Spinal cord (tissue), 10 donors: ENCODE data around the gene DDX23. TPM values are rescaled to one million over a fixed set of nuclear protein-coding genes. Genes with fewer than 3 reads are reported as not detected.

Source experiments
- DNase-seq, 6 donors: peaks; one replicate each; pipeline versions ENCODE4 v3.0.0 to v3.0.0-alpha.2; 2013 to 2015; ENCODE audit warnings: low spot score in 6 of 6, low read depth in 4 of 6
- H3K27ac ChIP-seq: one replicate; pipeline ENCODE4 v1.5.1; 2013; ENCODE audit warnings: low read depth, low read length, control low read depth
- H3K27me3 ChIP-seq: one replicate; pipeline ENCODE4 v1.6.1; 2013; ENCODE audit warnings: low read length; ENCODE audit not compliant: control insufficient read depth, insufficient read depth
- H3K36me3 ChIP-seq: one replicate; pipeline ENCODE4 v1.6.1; 2013; ENCODE audit warnings: low read length; ENCODE audit not compliant: control insufficient read depth, insufficient read depth
- H3K4me1 ChIP-seq: one replicate; pipeline ENCODE4 v1.6.1; 2013; ENCODE audit warnings: low read length; ENCODE audit not compliant: control insufficient read depth, insufficient read depth
- H3K4me3 ChIP-seq: one replicate; pipeline ENCODE4 v1.5.1; 2013; ENCODE audit warnings: low read depth, low read length, control low read depth
- H3K9me3 ChIP-seq: one replicate; pipeline ENCODE4 v1.6.1; 2013; ENCODE audit warnings: low read length; ENCODE audit not compliant: control insufficient read depth, insufficient read depth
- WGBS: methylation state at CpG from one replicate; pipeline ENCODE4 v1.1.5; 2013; ENCODE audit warnings: missing lambda C conversion rate; ENCODE audit not compliant: insufficient coverage; 5-methylcytosine and 5-hydroxymethylcytosine counted together
- polyA plus RNA-seq, 2 donors: library from polyadenylated mRNA; unstranded; fragments of 120-200 nt; gene quantifications; one replicate each; pipeline ENCODE4 v1.2.1, GENCODE V29; 2013; ENCODE audit not compliant: insufficient read length in 2 of 2
- total RNA-seq, 2 donors: library from RNA; depleted of rRNA in 1 of 2; stranded (reverse); fragments of 120-200 nt in 1 of 2; fragments of >200 nt in 1 of 2; gene quantifications; one replicate each; pipeline versions ENCODE4 v1.2.3 to v1.2.4, GENCODE V29; 2013 to 2014
- donor health status: healthy.

DDX23 gene
- total and polyA plus RNA-seq, 4 donors, result 44.0 to 87.0 (median 80.8) TPM

DNA sequence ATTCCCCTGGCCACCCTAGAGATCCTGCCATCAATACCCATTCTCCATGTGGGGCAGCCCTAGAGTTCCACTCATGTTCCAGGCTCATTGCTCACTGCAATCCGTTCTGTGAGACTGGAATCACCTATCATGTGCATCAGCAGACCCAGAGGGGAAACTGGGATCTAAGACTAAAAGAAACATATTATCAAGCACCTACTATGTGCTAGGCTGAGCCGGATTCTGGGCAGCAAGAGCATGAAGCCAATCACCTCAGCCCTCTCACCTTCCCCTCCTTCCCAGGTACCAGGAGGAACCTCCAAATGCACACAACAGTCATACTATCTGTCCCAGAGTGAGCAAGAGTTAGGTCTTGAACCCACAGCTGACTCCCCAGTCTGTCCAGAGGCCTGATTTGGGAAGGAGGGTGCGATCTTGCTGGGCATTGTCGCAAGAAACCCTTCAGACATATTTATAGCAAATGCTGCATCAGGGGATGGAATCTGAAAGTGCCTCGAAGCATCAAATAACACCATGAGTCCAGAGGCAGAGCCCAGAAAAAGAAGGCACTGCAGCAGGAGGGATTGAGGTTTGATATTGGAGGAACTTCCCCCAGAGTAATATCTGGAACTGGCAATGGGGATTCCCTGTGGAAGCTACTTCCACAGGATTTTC, 40.4 kb downstream of the DDX23 start:
- WGBS, result 50% methylated on average over 1 of the region's 5 CpGs
- Histone ChIP-seq H3K4me1 (peaks cover 26% of the 10 kb centered on the region), H3K36me3 (no peaks in the 10 kb centered on the region), H3K4me3 (no peak overlapping the region), H3K27me3 (no peaks in the 10 kb centered on the region), H3K9me3 (no peaks in the 10 kb centered on the region), H3K27ac (no peak overlapping the region)
- DNase-seq, result no peak

DNA sequence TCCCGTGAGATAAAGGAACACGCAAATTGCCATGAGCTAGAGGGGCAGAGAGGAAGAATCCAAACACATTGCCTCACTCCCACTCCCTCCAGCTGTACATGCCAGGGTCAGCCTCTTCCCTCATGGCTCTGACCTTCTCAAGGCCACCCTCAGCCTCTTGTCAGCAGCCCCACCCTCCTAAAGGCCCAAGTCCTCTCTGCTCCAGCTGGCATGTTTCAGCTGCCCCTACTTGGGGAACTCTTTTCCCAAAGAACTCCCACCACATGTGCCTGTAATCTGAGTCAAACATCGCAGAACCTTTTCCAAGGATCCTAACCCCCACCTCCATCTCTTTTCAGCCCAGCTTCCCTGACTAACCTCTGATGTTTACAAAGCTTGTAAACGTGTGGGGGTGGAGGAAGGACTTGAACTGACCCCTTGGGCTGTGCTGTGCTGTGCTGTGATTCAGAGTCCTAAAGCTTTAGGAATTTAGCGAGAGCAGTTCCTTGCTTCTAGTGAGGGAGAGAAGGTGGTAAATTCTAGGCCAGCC, 41.0 kb downstream of the DDX23 start:
- Histone ChIP-seq H3K36me3 (no peaks in the 10 kb centered on the region), H3K27ac (peak overlapping the region; percentile 33), H3K9me3 (no peaks in the 10 kb centered on the region), H3K4me1 (peaks cover 20% of the 10 kb centered on the region), H3K4me3 (no peak overlapping the region), H3K27me3 (no peaks in the 10 kb centered on the region)
- DNase-seq, result no peak
- 86% methylated on average over 1 of the region's 5 CpGs for WGBS

GRCh38 chr12:48807981-48808380, 44.0 kb downstream of the DDX23 start:
- H3K27me3 ChIP-seq, result no peaks in the 10 kb centered on the region
- DNase-seq, result no peak
- H3K4me3 ChIP-seq, result no peak overlapping the region
- H3K9me3 ChIP-seq, result no peaks in the 10 kb centered on the region
- H3K27ac ChIP-seq, result no peak overlapping the region
- WGBS, result 100% methylated on average over 1 of the region's 3 CpGs
- no peaks in the 10 kb centered on the region for H3K4me1 ChIP-seq
- H3K36me3 ChIP-seq, result no peaks in the 10 kb centered on the region

GRCh38 chr12:48803675-48804074, 48.3 kb downstream of the DDX23 start:
- Histone ChIP-seq H3K9me3 (no peaks in the 10 kb centered on the region), H3K4me1 (no peaks in the 10 kb centered on the region), H3K36me3 (no peaks in the 10 kb centered on the region), H3K4me3 (no peak overlapping the region), H3K27ac (no peak overlapping the region), H3K27me3 (no peaks in the 10 kb centered on the region)
- no peak for DNase-seq
- WGBS, result no CpG with 5 or more reads among the region's 1 CpG

DNA sequence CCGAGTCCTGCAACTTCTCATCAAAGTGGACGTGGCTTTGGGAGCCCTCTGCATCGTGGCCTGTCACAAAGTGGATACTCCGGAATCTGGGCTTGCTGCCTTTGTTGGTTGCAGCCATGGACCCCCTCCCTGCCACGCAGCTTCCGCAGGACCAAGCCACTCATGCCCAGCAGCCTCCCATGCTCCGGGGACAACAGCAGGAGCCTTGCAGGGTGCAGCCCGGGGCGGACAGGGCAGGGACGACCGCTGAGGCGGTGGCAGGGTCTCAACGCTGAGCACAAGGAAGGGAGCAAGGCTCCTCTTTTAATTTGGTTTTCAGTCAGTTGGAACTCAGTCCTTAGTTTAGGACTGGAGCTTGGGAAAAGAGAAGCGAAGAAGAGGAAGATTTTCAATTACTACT, 51.0 kb downstream of the DDX23 start:
- Histone ChIP-seq H3K27me3 (no peaks in the 10 kb centered on the region), H3K9me3 (no peaks in the 10 kb centered on the region), H3K36me3 (no peaks in the 10 kb centered on the region), H3K4me3 (no peak overlapping the region), H3K4me1 (no peaks in the 10 kb centered on the region), H3K27ac (no peak overlapping the region)
- DNase-seq, result no peak
- 85% methylated on average over 9 of the region's 14 CpGs for WGBS

- Histone ChIP-seq H3K4me1 (no peaks in the 10 kb centered on the region), H3K9me3 (no peaks in the 10 kb centered on the region), H3K27ac (no peak overlapping the region), H3K4me3 (no peak overlapping the region), H3K36me3 (no peaks in the 10 kb centered on the region), H3K27me3 (no peaks in the 10 kb centered on the region)
- WGBS, result 82% methylated on average over 14 of the region's 14 CpGs
- no peak for DNase-seq
Measured at GRCh38 chr12:48800457-48800856, 51.5 kb downstream of the DDX23 start.

DNA sequence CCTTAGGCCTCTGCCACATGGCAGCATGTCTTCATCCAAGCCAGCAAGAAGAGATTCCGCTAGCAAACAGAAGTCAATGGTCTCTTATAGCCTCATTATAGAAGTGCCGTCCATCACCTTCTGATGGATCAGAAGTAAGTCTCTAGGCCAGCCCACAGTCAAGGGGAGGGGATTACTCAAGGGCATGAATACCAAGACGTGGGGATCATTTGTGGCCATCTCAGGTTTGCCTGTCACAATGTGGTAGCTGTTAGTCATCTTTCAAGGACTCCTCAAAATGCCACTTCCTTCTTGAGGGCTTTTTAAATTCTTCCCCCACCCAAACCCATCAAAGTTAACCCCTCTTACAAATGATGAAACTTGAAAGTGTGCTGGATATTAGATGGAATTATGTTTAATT, 55.0 kb downstream of the DDX23 start:
- H3K36me3 ChIP-seq, result no peaks in the 10 kb centered on the region
- DNase-seq, result no peak
- 71% methylated on average over 1 of the region's 3 CpGs for WGBS
- H3K4me3 ChIP-seq, result no peak overlapping the region
- H3K27ac ChIP-seq, result no peak overlapping the region
- no peaks in the 10 kb centered on the region for H3K4me1 ChIP-seq
- no peaks in the 10 kb centered on the region for H3K27me3 ChIP-seq
- H3K9me3 ChIP-seq, result no peaks in the 10 kb centered on the region

DNA sequence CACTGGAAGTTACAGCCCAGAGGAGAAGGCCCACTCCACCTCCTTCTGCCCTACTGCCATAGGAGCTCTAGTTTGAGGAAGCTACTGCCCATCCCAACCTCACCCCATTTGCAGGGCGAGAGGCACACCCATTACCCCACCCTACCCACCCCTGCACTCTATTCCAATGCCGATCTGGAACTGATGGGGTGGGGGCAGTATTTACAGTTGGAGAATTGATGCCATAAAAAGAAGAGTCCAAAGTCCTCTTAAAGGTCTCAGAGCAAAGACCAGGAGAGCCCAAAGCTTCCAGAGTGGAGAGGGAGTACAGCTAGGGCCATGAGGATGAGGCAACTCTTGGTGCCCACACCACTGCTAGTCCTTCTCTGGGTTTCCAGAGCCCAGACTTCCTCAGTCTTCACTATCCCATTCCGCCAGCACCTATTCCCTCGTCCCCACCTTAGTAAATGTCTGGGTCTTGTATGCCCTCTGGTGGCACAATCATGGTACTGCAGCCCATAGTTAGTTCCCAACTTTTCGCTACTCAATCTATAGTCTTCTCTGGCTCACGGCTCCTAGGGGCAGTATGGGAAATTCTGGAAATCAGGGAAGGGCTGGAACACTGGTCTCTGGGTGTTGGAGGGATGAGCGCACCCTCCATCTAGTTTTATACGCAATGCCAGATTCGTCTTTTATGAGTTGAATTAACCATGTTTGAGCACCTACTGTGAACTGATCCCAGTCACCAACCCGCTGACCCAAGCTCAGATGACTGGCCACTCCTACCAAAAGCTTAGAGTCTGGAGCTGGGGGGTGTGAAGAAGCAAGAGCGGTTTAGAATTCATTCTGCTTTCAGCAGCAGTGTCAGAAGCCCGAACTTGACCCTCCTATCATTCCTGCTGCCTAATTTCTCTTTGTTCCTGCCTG, 56.2 kb downstream of the DDX23 start:
- Histone ChIP-seq H3K27ac (no peak overlapping the region), H3K4me1 (no peaks in the 10 kb centered on the region), H3K4me3 (no peak overlapping the region), H3K27me3 (no peaks in the 10 kb centered on the region), H3K36me3 (no peaks in the 10 kb centered on the region), H3K9me3 (no peaks in the 10 kb centered on the region)
- 43% methylated on average over 1 of the region's 12 CpGs for WGBS
- DNase-seq, result peak in 3 of 6 donors; percentile 59 to 94 (median 91)

DNA sequence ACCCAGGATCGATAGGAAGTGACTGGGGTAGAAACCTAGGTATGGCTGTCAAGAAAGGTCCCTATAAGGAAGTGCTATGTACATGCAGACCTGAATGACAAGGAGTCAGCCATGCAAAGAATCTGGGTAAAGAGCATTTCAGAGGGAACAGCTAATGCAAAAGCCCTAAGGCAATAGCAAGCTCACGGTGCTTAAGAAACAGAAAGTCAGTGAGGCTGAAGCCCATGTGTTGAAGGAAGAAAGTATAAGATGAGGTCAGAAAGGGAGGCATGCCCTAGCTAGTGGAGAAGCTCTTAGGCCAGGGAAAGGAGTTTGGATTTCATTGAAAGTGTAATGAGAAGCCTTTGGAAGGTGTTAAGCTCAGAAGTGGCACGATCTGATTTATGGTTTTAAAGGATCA, 57.1 kb downstream of the DDX23 start:
- WGBS, result 84% methylated on average over 3 of the region's 3 CpGs
- H3K36me3 ChIP-seq, result no peaks in the 10 kb centered on the region

More for the DNA sequence above, 57.1 kb downstream of the DDX23 start:
- Histone ChIP-seq H3K4me1 (peaks cover 3% of the 10 kb centered on the region), H3K27ac (no peak overlapping the region), H3K9me3 (no peaks in the 10 kb centered on the region), H3K27me3 (no peaks in the 10 kb centered on the region), H3K4me3 (no peak overlapping the region)
- no peak for DNase-seq
